Fibroblast of lung (primary cell): ENCODE measurements around the gene NGF. TPM values are rescaled to one million over a fixed set of nuclear protein-coding genes. Genes with fewer than 3 reads are reported as not detected.

Experiments
- DNase-seq, 2 donors: peaks; one replicate each; pipeline versions ENCODE4 v3.0.0 to v3.0.0-alpha.2; 2010; ENCODE audit warnings: low read depth in 2 of 2
- H2AFZ ChIP-seq: 2 replicates; pipeline ENCODE4 v1.5.1; 2012; ENCODE audit warnings: low read length, control low read depth, inconsistent platforms
- H3K27ac ChIP-seq: 2 replicates; pipeline ENCODE4 v1.5.1; 2011; ENCODE audit warnings: low read length, control low read depth; ENCODE audit not compliant: insufficient read depth
- H3K27me3 ChIP-seq: 2 replicates; pipeline ENCODE4 v1.5.1; 2011; ENCODE audit warnings: mild to moderate bottlenecking, low read length; ENCODE audit not compliant: control insufficient read depth, insufficient read depth
- H3K36me3 ChIP-seq: 2 replicates; pipeline ENCODE4 v1.5.1; 2011; ENCODE audit warnings: low read length; ENCODE audit not compliant: control insufficient read depth, insufficient read depth
- H3K4me1 ChIP-seq: 2 replicates; pipeline ENCODE4 v1.5.1; 2011; ENCODE audit warnings: low read length; ENCODE audit not compliant: control insufficient read depth, insufficient read depth; ENCODE audit errors: extremely low read depth
- H3K4me2 ChIP-seq: 2 replicates; pipeline ENCODE4 v1.5.1; 2011; ENCODE audit warnings: low read length, control low read depth; ENCODE audit not compliant: insufficient read depth; ENCODE audit errors: extremely low read depth
- H3K4me3 ChIP-seq, 4 experiments: fragments of 200-600 bp in 1 of 4; sonication (generic) in 1 of 4; replicated peaks in 1 of 4; 2 replicates each; pipeline ENCODE4 v1.5.1; 2011 to 2016; ENCODE audit warnings: low read length in 4 of 4, low read depth in 3 of 4, mild to moderate bottlenecking in 3 of 4, control low read depth in 2 of 4, inconsistent platforms in 1 of 4, mixed read lengths in 1 of 4; ENCODE audit not compliant: insufficient read depth in 1 of 4; ENCODE audit errors: control extremely low read depth in 1 of 4
- H3K79me2 ChIP-seq: 2 replicates; pipeline ENCODE4 v1.5.1; 2012; ENCODE audit warnings: mild to moderate bottlenecking, low read length, inconsistent platforms; ENCODE audit not compliant: control insufficient read depth, insufficient read depth
- H3K9ac ChIP-seq: 2 replicates; pipeline ENCODE4 v1.5.1; 2011; ENCODE audit warnings: mild to moderate bottlenecking, low read length, control low read depth; ENCODE audit not compliant: insufficient read depth
- H3K9me3 ChIP-seq: 2 replicates; pipeline ENCODE4 v1.5.1; 2012; ENCODE audit warnings: low read depth, low read length; ENCODE audit not compliant: control insufficient read depth, insufficient read depth
- H4K20me1 ChIP-seq: 2 replicates; pipeline ENCODE4 v1.5.1; 2011; ENCODE audit warnings: low read length; ENCODE audit not compliant: control insufficient read depth, insufficient read depth; ENCODE audit errors: extremely low read depth
- CTCF ChIP-seq, 2 donors: IDR thresholded peaks in 1 of 2; conservative IDR thresholded peaks in 1 of 2; 1 replicate in 1 of 2; 2 replicates in 1 of 2; pipeline ENCODE4 v1.5.1; 2011 to 2012; ENCODE audit warnings: low read length in 2 of 2, control low read depth in 1 of 2, inconsistent platforms in 1 of 2, low read depth in 1 of 2, mild to moderate bottlenecking in 1 of 2
- EZH2 ChIP-seq: IDR thresholded peaks from 2 replicates; pipeline ENCODE4 v1.5.1; 2012; ENCODE audit warnings: low read length, control low read depth, mild to moderate bottlenecking; ENCODE audit errors: missing control alignments
- polyA plus RNA-seq, 2 donors: library from polyadenylated mRNA; depleted of rRNA in 1 of 2; stranded (reverse) in 1 of 2; unstranded in 1 of 2; fragments of >200 nt; gene quantifications; 2 replicates each; pipeline ENCODE4 v1.2.1, GENCODE V29; 2011 to 2012; ENCODE audit warnings: missing spikeins in 1 of 2
- total RNA-seq: library from RNA; depleted of rRNA; stranded (reverse); fragments of >200 nt; gene quantifications from 2 replicates; pipeline ENCODE4 v1.2.1, GENCODE V29; 2014

Gene NGF
- total and polyA plus RNA-seq, 2 donors (not counting 1 experiment from before 2014, with no cell fraction given), result 4.0 to 17.6 TPM

GRCh38 chr1:115355069-115355468 lies 17.0 kb upstream of the NGF start:
- TF ChIP-seq EZH2 (no peak), CTCF (conservative IDR thresholded peaks at IDR 0.05 in 1 of 2, IDR thresholded peaks at IDR 0.05 in 1 of 2; ENCODE audit: low read depth in 1 of 2, low read length in 2 of 2) (no peak)
- Histone ChIP-seq H4K20me1 (no peaks in the 10 kb centered on the region), H3K27me3 (no peaks in the 10 kb centered on the region), H3K9me3 (no peaks in the 10 kb centered on the region), H2AFZ (no peak overlapping the region), H3K79me2 (no peaks in the 10 kb centered on the region), H3K4me3 (no peak overlapping the region), H3K27ac (no peak overlapping the region), H3K4me2 (no peak overlapping the region), H3K9ac (no peak overlapping the region), H3K4me1 (no peaks in the 10 kb centered on the region), H3K36me3 (no peaks in the 10 kb centered on the region)
- no peak for DNase-seq

- no peak overlapping the region for H2AFZ ChIP-seq
- H3K27ac ChIP-seq, result no peak overlapping the region
- no peaks in the 10 kb centered on the region for H4K20me1 ChIP-seq
- TF ChIP-seq CTCF (conservative IDR thresholded peaks at IDR 0.05 in 1 of 2, IDR thresholded peaks at IDR 0.05 in 1 of 2; ENCODE audit: low read depth in 1 of 2, low read length in 2 of 2) (no peak), EZH2 (no peak)
- H3K36me3 ChIP-seq, result no peaks in the 10 kb centered on the region
- H3K4me1 ChIP-seq, result no peaks in the 10 kb centered on the region
- no peaks in the 10 kb centered on the region for H3K9me3 ChIP-seq
- no peak overlapping the region for H3K4me3 ChIP-seq
- DNase-seq, result no peak
- H3K9ac ChIP-seq, result no peak overlapping the region
- no peaks in the 10 kb centered on the region for H3K27me3 ChIP-seq
- H3K4me2 ChIP-seq, result no peak overlapping the region
- H3K79me2 ChIP-seq, result no peaks in the 10 kb centered on the region
Measured at GRCh38 chr1:115351143-115351542, 13.1 kb upstream of the NGF start.

GRCh38 chr1:115348636-115349035 lies 10.6 kb upstream of the NGF start:
- H3K79me2 ChIP-seq, result no peaks in the 10 kb centered on the region
- H3K36me3 ChIP-seq, result no peaks in the 10 kb centered on the region
- no peak overlapping the region for H3K4me2 ChIP-seq
- H3K27me3 ChIP-seq, result no peaks in the 10 kb centered on the region
- H3K27ac ChIP-seq, result no peak overlapping the region
- peak in 1 of 2 donors; percentile 29 for DNase-seq
- no peaks in the 10 kb centered on the region for H4K20me1 ChIP-seq
- H3K4me1 ChIP-seq, result no peaks in the 10 kb centered on the region
- TF ChIP-seq CTCF (conservative IDR thresholded peaks at IDR 0.05 in 1 of 2, IDR thresholded peaks at IDR 0.05 in 1 of 2; ENCODE audit: low read depth in 1 of 2, low read length in 2 of 2) (no peak), EZH2 (no peak)
- H2AFZ ChIP-seq, result no peak overlapping the region
- no peak overlapping the region for H3K4me3 ChIP-seq
- no peak overlapping the region for H3K9ac ChIP-seq
- H3K9me3 ChIP-seq, result no peaks in the 10 kb centered on the region
